GM18517 (cell line): ENCODE results near the gene PDPK1.
"Not testable (repeated sequence)": the region's sequence is repeated elsewhere in the genome, so short reads cannot be mapped to it uniquely, and the experiment has no call there.

Experiments
- ATAC-seq: cut with Tn5 transposase; IDR thresholded peaks from one replicate; pipeline ENCODE4 v1.9.1; 2021; ENCODE audit warnings: mild to moderate bottlenecking, moderate library complexity; ENCODE audit not compliant: unreplicated experiment

PDPK1 gene

GRCh38 chr16:2523801-2524231, 14.0 kb upstream of the PDPK1 start:
- ATAC-seq = no peak

GRCh38 chr16:2524339-2524938, 13.4 kb upstream of the PDPK1 start:
- no peak for ATAC-seq

- ATAC-seq = no peak
Observed at GRCh38 chr16:2526135-2526534, 11.7 kb upstream of the PDPK1 start.

GRCh38 chr16:2527071-2527783, 10.6 kb upstream of the PDPK1 start:
- no peak for ATAC-seq

- no peak for ATAC-seq
Observed at GRCh38 chr16:2527784-2528100, 10.1 kb upstream of the PDPK1 start.

- no peak for ATAC-seq
Observed at GRCh38 chr16:2528161-2529060, 9.4 kb upstream of the PDPK1 start.

- ATAC-seq = no peak
Observed at GRCh38 chr16:2529061-2529931, 8.5 kb upstream of the PDPK1 start.

GRCh38 chr16:2529961-2530628, 7.7 kb upstream of the PDPK1 start:
- no peak for ATAC-seq

GRCh38 chr16:2530629-2531318, 7.0 kb upstream of the PDPK1 start:
- ATAC-seq = no peak

- ATAC-seq = no peak
Observed at GRCh38 chr16:2531371-2531695, 6.5 kb upstream of the PDPK1 start, which contains the start of gene CEMP1. Gene CEMP1, minus strand, starts transcription at chr16:2531408. Its CDS starts 335 bp downstream, at chr16:2531073.

- ATAC-seq = peak; percentile 68
Observed at GRCh38 chr16:2531696-2532493, 5.9 kb upstream of the PDPK1 start.

GRCh38 chr16:2532494-2533141, 5.2 kb upstream of the PDPK1 start:
- ATAC-seq = no peak

- ATAC-seq = not testable (repeated sequence)
Observed at GRCh38 chr16:2533142-2533755, 4.6 kb upstream of the PDPK1 start.

GRCh38 chr16:2533912-2534311, 3.9 kb upstream of the PDPK1 start:
- ATAC-seq = no peak

- ATAC-seq = not testable (repeated sequence)
Observed at GRCh38 chr16:2534335-2534734, 3.5 kb upstream of the PDPK1 start.

- ATAC-seq = no peak
Observed at GRCh38 chr16:2535625-2536013, 2.2 kb upstream of the PDPK1 start.

- not testable (repeated sequence) for ATAC-seq
Observed at GRCh38 chr16:2539192-2539844, 1.5 kb downstream of the PDPK1 start.
